Renal cortical epithelial cell (primary cell): ENCODE data around the gene SELENOO. TPM values are rescaled to one million over a fixed set of nuclear protein-coding genes. Genes with fewer than 3 reads are reported as not detected.

Experiments used
- total RNA-seq: library from RNA; depleted of rRNA; stranded (reverse); fragments of >200 nt; gene quantifications from 2 replicates; pipeline ENCODE4 v1.2.3, GENCODE V29; 2014

SELENOO gene
- total RNA-seq, 1 donor from 2014 or later: 26.7 TPM

Other genes starting within 250 kb of the SELENOO start
- 26.3 and 40.3 TPM in 2 replicates for gene PIM3, start 240.2 kb upstream of the SELENOO start, total RNA-seq
- not detected in 2 replicates for gene IL17REL, start 188.2 kb upstream of the SELENOO start, total RNA-seq
- gene TTLL8, start 142.7 kb upstream of the SELENOO start, total RNA-seq: not detected in 2 replicates
- not detected in 2 replicates for gene MLC1, start 115.6 kb upstream of the SELENOO start, total RNA-seq
- not detected in 2 replicates for gene MOV10L1, start 111.0 kb upstream of the SELENOO start, total RNA-seq
- not detected in 2 replicates for gene PANX2, start 30.3 kb upstream of the SELENOO start, total RNA-seq
- 24.7 and 37.4 TPM in 2 replicates for gene TRABD, start 15.1 kb upstream of the SELENOO start, total RNA-seq
- 26.2 and 34.5 TPM in 2 replicates for gene TUBGCP6, start 44.0 kb downstream of the SELENOO start, total RNA-seq
- gene HDAC10, start 50.3 kb downstream of the SELENOO start, total RNA-seq: 19.8 and 48.9 TPM in 2 replicates
- gene MAPK12, start 60.7 kb downstream of the SELENOO start, total RNA-seq: 22.0 and 26.0 TPM in 2 replicates
- gene MAPK11, start 69.4 kb downstream of the SELENOO start, total RNA-seq: 9.9 and 10.2 TPM in 2 replicates
- gene PLXNB2, start 106.6 kb downstream of the SELENOO start, total RNA-seq: 98.8 and 582 TPM in 2 replicates
- gene DENND6B, start 126.0 kb downstream of the SELENOO start, total RNA-seq: 2.4 and 11.9 TPM in 2 replicates
- 46.2 and 57.3 TPM in 2 replicates for gene PPP6R2, start 142.3 kb downstream of the SELENOO start, total RNA-seq